Endothelial cell of umbilical vein (primary cell): ENCODE measurements around the gene DDOST. TPM values are rescaled to one million over a fixed set of nuclear protein-coding genes. Genes with fewer than 3 reads are reported as not detected.

Experiments used
- BruUV-seq: library from RNA; stranded (reverse); fragments of 400-500 nt; replicated peaks from 2 replicates; lab custom pipeline; 2021; lab: Mats Ljungman, UMichigan
- CTCF ChIA-PET: fragments of 300-600, 350-600 bp; sonication (Branson Sonifier 250); formaldehyde crosslinking; loops from one replicate; lab custom pipeline; 2021; ENCODE audit warnings: antibody characterized with exemption, inconsistent platforms; lab: Charles Lee
- POLR2A ChIA-PET: fragments of 300-600, 350-600 bp; sonication (Branson Sonifier 250); formaldehyde crosslinking; loops from one replicate; lab custom pipeline; 2021; ENCODE audit warnings: antibody characterized with exemption, inconsistent platforms; lab: Charles Lee
- DNase-seq: peaks from one replicate; pipeline ENCODE4 v3.0.0-alpha.2; 2011; ENCODE audit warnings: low read depth, low spot score
- FAIRE-seq: peaks from 2 replicates; lab custom pipeline; 2011; peaks lifted over from hg19 to GRCh38; lab: Jason Lieb, UNC
- H2AFZ ChIP-seq: 2 replicates; pipeline ENCODE4 v1.6.0; 2012; ENCODE audit warnings: low read depth, low read length, control low read depth, inconsistent platforms
- H3K27ac ChIP-seq: 2 replicates; pipeline ENCODE4 v1.5.1; 2011; ENCODE audit warnings: low read depth, mild to moderate bottlenecking, control low read depth, low read length, moderate library complexity; ENCODE audit not compliant: insufficient read depth
- H3K27me3 ChIP-seq, 2 experiments: 2 replicates each; pipeline versions ENCODE4 v1.6.0 to v1.6.1; 2011; ENCODE audit warnings: low read length in 2 of 2, mixed read lengths in 1 of 2; ENCODE audit not compliant: control insufficient read depth in 2 of 2, insufficient read depth in 2 of 2
- H3K36me3 ChIP-seq, 2 experiments: 2 replicates in 1 of 2; 3 replicates in 1 of 2; pipeline ENCODE4 v1.5.1; 2011; ENCODE audit warnings: low read length in 2 of 2, mild to moderate bottlenecking in 1 of 2, moderate library complexity in 1 of 2; ENCODE audit not compliant: control insufficient read depth in 2 of 2, insufficient read depth in 2 of 2; ENCODE audit errors: extremely low read depth in 1 of 2
- H3K4me1 ChIP-seq: 3 replicates; pipeline ENCODE4 v1.5.1; 2011; ENCODE audit warnings: mild to moderate bottlenecking, low read length; ENCODE audit not compliant: control insufficient read depth, insufficient read depth; ENCODE audit errors: extremely low read depth
- H3K4me2 ChIP-seq: 2 replicates; pipeline ENCODE4 v1.6.1; 2011; ENCODE audit warnings: low read length, control low read depth, mixed read lengths; ENCODE audit not compliant: insufficient read depth
- H3K4me3 ChIP-seq, 3 experiments: fragments of 200-600 bp in 1 of 3; sonication (generic), shearing (Covaris generic) in 1 of 3; replicated peaks in 1 of 3; 2 replicates each; pipeline ENCODE4 v1.5.1; 2011 to 2016; ENCODE audit warnings: control low read depth in 3 of 3, low read length in 3 of 3, mild to moderate bottlenecking in 2 of 3, inconsistent platforms in 1 of 3, low read depth in 1 of 3, moderate library complexity in 1 of 3; ENCODE audit not compliant: insufficient read depth in 1 of 3
- H3K79me2 ChIP-seq: 2 replicates; pipeline ENCODE4 v1.6.0; 2012; ENCODE audit warnings: low read length, inconsistent platforms; ENCODE audit not compliant: control insufficient read depth, insufficient read depth
- H3K9ac ChIP-seq: replicated peaks from 2 replicates; pipeline ENCODE3; 2011; ENCODE audit warnings: low read length, control low read depth; ENCODE audit not compliant: insufficient read depth; ENCODE audit errors: extremely low read depth
- H3K9me1 ChIP-seq: replicated peaks from 3 replicates; pipeline ENCODE4 v1.6.0; 2011; ENCODE audit warnings: mild to moderate bottlenecking, low read length; ENCODE audit not compliant: control insufficient read depth, insufficient read depth; ENCODE audit errors: extremely low read depth
- H3K9me3 ChIP-seq: replicated peaks from 2 replicates; pipeline ENCODE4 v1.5.1; 2012; ENCODE audit warnings: low read length, inconsistent platforms; ENCODE audit not compliant: control insufficient read depth, insufficient read depth
- H4K20me1 ChIP-seq: replicated peaks from 2 replicates; pipeline ENCODE3; 2011; ENCODE audit warnings: mild to moderate bottlenecking, low read length; ENCODE audit not compliant: control insufficient read depth, insufficient read depth; ENCODE audit errors: extremely low read depth
- CTCF ChIP-seq, 2 donors: IDR thresholded peaks; 1 replicate in 1 of 2; 2 replicates in 1 of 2; pipeline ENCODE4 v1.5.1; 2011; ENCODE audit warnings: low read length in 2 of 2, mild to moderate bottlenecking in 2 of 2, moderate library complexity in 2 of 2, control low read depth in 1 of 2, inconsistent platforms in 1 of 2, low read depth in 1 of 2; ENCODE audit not compliant: insufficient read depth in 1 of 2; ENCODE audit errors: extremely low read depth in 1 of 2
- EZH2 ChIP-seq: IDR thresholded peaks from 2 replicates; pipeline ENCODE4 v1.6.1; 2012; ENCODE audit warnings: borderline replicate concordance, low read depth, mild to moderate bottlenecking, moderate library complexity, low read length, inconsistent platforms; ENCODE audit not compliant: severe bottlenecking
- FOS ChIP-seq: IDR thresholded peaks from 2 replicates; pipeline ENCODE4 v1.6.1; 2011; ENCODE audit warnings: mild to moderate bottlenecking, low read length, moderate library complexity, borderline replicate concordance; ENCODE audit not compliant: insufficient read depth
- GATA2 ChIP-seq: IDR thresholded peaks from 2 replicates; pipeline ENCODE4 v1.7.0; 2011; ENCODE audit warnings: low read depth, mild to moderate bottlenecking, moderate library complexity, mixed read lengths, low read length; ENCODE audit not compliant: insufficient read length, insufficient read depth
- JUN ChIP-seq: IDR thresholded peaks from 2 replicates; pipeline ENCODE4 v1.6.1; 2011; ENCODE audit warnings: borderline replicate concordance, low read depth; ENCODE audit not compliant: insufficient read length, insufficient read depth
- MAX ChIP-seq: IDR thresholded peaks from 2 replicates; pipeline ENCODE4 v1.6.1; 2011; ENCODE audit not compliant: insufficient read depth, insufficient read length
- MYC ChIP-seq: IDR thresholded peaks from one replicate; pipeline ENCODE4 v1.6.1; 2011; ENCODE audit warnings: mild to moderate bottlenecking, low read depth, low read length
- POLR2A ChIP-seq: IDR thresholded peaks from 2 replicates; pipeline ENCODE4 v1.6.1; 2012; ENCODE audit warnings: low read depth, mild to moderate bottlenecking, control low read depth, low read length
- POLR2AphosphoS5 ChIP-seq: IDR thresholded peaks from 2 replicates; pipeline ENCODE4 v1.6.1; 2012; ENCODE audit warnings: low read depth, mild to moderate bottlenecking, control low read depth, low read length, moderate library complexity; ENCODE audit not compliant: insufficient read depth
- dilution Hi-C: fragments of 300-500 bp; cut with MboI; formaldehyde crosslinking; loops from one replicate; pipeline ENCODE4 v1.15.0; 2019; ENCODE audit warnings: low sequenced_read_pairs; ENCODE audit not compliant: extremely low pct_ligation_motif_present
- intact Hi-C: fragments of 100-400 bp; cut with micrococcal nuclease; formaldehyde crosslinking; loops from one replicate; pipeline ENCODE4 v1.10.0; 2022
- polyA plus RNA-seq, 4 experiments: library from polyadenylated mRNA; depleted of rRNA in 3 of 4; stranded (reverse) in 3 of 4; unstranded in 1 of 4; fragments of >200 nt; gene quantifications; 2 replicates each; pipeline versions ENCODE4 v1.2.1 to v1.2.3, GENCODE V29; 2011 to 2012; ENCODE audit warnings: missing spikeins in 1 of 4
- total RNA-seq: library from RNA; stranded (reverse); gene quantifications from 2 replicates; pipeline ENCODE4 v1.2.3, GENCODE V29; 2021

DDOST gene
- total and polyA plus RNA-seq, 2 donors (not counting 3 experiments of a cell fraction or from before 2014, with no cell fraction given): 319 to 533 TPM

- CTCF ChIA-PET: interaction anchor here (1.6 kb wide), 1 partner anchor 43 kb away, joined by 7 read pairs; no protein-coding TSS in a partner anchor
- intact Hi-C loops: no loop called here
- no peak for TF ChIP-seq EZH2
- no peak for TF ChIP-seq MAX
- no peak for TF ChIP-seq CTCF (IDR thresholded peaks at IDR 0.05; ENCODE audit: extremely low read depth in 1 of 2, insufficient read depth in 1 of 2, low read depth in 1 of 2, low read length in 2 of 2)
- no peak for TF ChIP-seq POLR2AphosphoS5
- TF ChIP-seq FOS: no peak
- TF ChIP-seq POLR2A: no peak
- no peak for TF ChIP-seq MYC
- TF ChIP-seq GATA2: no peak
- no peak for TF ChIP-seq JUN
Observed at GRCh38 chr1:20618550-20618949, 42.6 kb downstream of the DDOST start.

More at GRCh38 chr1:20618550-20618949, 42.6 kb downstream of the DDOST start:
- H4K20me1 ChIP-seq: no peaks in the 10 kb centered on the region
- no peaks in the 10 kb centered on the region for H3K4me1 ChIP-seq
- FAIRE-seq (no peak), DNase-seq (no peak)
- POLR2A ChIA-PET: no interaction called here
- no peak overlapping the region for H3K27ac ChIP-seq
- BruUV-seq: no TSS peak
- H3K9ac ChIP-seq: no peak overlapping the region
- dilution Hi-C loops: no loop called here
- H3K4me2 ChIP-seq: no peak overlapping the region
- no peaks in the 10 kb centered on the region for H3K79me2 ChIP-seq
- H3K27me3 ChIP-seq: no peaks in the 10 kb centered on the region
- H3K9me3 ChIP-seq: no peaks in the 10 kb centered on the region
- H3K9me1 ChIP-seq: no peaks in the 10 kb centered on the region
- no peak overlapping the region for H3K4me3 ChIP-seq
- H2AFZ ChIP-seq: no peak overlapping the region
- H3K36me3 ChIP-seq: no peaks in the 10 kb centered on the region
